Stimulated activated naive CD8-positive, alpha-beta T cell treated with anti-CD3 and anti-CD28 coated beads, Interleukin-15, Interleukin-2, amounts not matched to agents 100 ng/mL and 50 ng/mL, for 24 hours (primary cell): Measurements from ENCODE around the gene PRSS23.

ENCODE experiments used
- H3K27ac Mint-ChIP-seq: one replicate; pipeline ENCODE4 v1.8.0; 2021; ENCODE audit warnings: mild to moderate bottlenecking, mixed read lengths
- H3K27me3 Mint-ChIP-seq: one replicate; pipeline ENCODE4 v1.8.0; 2021; ENCODE audit warnings: mixed read lengths
- H3K36me3 Mint-ChIP-seq: one replicate; pipeline ENCODE4 v1.8.0; 2021; ENCODE audit warnings: low read depth, mixed read lengths
- H3K4me1 Mint-ChIP-seq: one replicate; pipeline ENCODE4 v1.8.0; 2021; ENCODE audit warnings: low read depth, mixed read lengths
- H3K4me3 Mint-ChIP-seq: one replicate; pipeline ENCODE4 v1.8.0; 2021; ENCODE audit warnings: mild to moderate bottlenecking, mixed read lengths
- H3K9me3 Mint-ChIP-seq: one replicate; pipeline ENCODE4 v1.8.0; 2021; ENCODE audit warnings: mixed read lengths

The PRSS23 gene

DNA sequence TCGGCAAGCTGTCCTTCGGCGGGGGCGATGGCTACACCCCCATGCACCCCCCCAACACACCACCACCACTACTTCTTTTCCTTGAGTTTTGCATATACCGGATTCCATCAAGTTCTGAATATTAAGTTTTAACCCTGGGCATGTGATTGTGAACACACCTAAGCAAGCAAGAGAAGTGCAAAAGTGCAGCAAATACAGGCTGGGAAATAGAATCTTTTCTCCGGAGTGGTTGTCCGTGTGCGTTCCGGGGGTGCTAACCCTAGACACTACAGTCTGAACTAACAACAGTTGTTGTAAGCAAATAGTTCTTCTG is 574 bp downstream of the PRSS23 start:
- peak overlapping the region; percentile 78 for H3K4me3 Mint-ChIP-seq
- H3K9me3 Mint-ChIP-seq: no peaks in the 10 kb centered on the region
- H3K36me3 Mint-ChIP-seq: no peaks in the 10 kb centered on the region
- peaks cover 57% of the 10 kb centered on the region for H3K4me1 Mint-ChIP-seq
- no peak overlapping the region for H3K27ac Mint-ChIP-seq
- peaks cover 71% of the 10 kb centered on the region for H3K27me3 Mint-ChIP-seq

DNA sequence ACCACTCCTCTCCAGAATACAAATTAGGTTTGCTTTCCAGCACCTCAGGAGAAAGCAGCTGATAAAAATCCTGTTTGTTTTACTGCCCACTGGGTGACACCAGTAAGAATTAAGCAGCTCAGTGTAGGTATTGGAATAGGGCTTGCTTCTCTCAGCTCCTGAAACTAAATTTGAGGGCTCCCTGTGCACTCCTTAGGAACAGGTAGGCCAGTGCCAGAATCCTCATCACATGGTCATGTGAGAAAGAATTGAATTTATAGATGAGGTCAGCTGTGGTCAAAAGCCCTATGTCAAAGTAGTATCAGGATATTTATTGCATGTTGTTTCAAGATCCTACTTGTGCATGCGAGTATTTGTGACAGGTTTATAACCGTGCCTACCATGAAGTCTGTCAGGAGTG is 1.0 kb downstream of the PRSS23 start:
- Mint-ChIP-seq H3K9me3 (no peaks in the 10 kb centered on the region), H3K27me3 (peaks cover 68% of the 10 kb centered on the region), H3K36me3 (no peaks in the 10 kb centered on the region), H3K4me1 (peaks cover 61% of the 10 kb centered on the region), H3K4me3 (peak overlapping the region; percentile 78), H3K27ac (no peak overlapping the region)

GRCh38 chr11:86802146-86802545 is 1.8 kb downstream of the PRSS23 start:
- no peak overlapping the region for H3K27ac Mint-ChIP-seq
- no peaks in the 10 kb centered on the region for H3K9me3 Mint-ChIP-seq
- peak overlapping the region; percentile 78 for H3K4me3 Mint-ChIP-seq
- H3K4me1 Mint-ChIP-seq: peaks cover 65% of the 10 kb centered on the region
- H3K27me3 Mint-ChIP-seq: peaks cover 65% of the 10 kb centered on the region
- H3K36me3 Mint-ChIP-seq: no peaks in the 10 kb centered on the region

- peak overlapping the region; percentile 30 for H3K4me3 Mint-ChIP-seq
- peak overlapping the region; percentile 50 for H3K27ac Mint-ChIP-seq
- no peaks in the 10 kb centered on the region for H3K9me3 Mint-ChIP-seq
- peaks cover 67% of the 10 kb centered on the region for H3K4me1 Mint-ChIP-seq
- no peaks in the 10 kb centered on the region for H3K36me3 Mint-ChIP-seq
- H3K27me3 Mint-ChIP-seq: peaks cover 63% of the 10 kb centered on the region
Measured at GRCh38 chr11:86802601-86803051, 2.3 kb downstream of the PRSS23 start.

DNA sequence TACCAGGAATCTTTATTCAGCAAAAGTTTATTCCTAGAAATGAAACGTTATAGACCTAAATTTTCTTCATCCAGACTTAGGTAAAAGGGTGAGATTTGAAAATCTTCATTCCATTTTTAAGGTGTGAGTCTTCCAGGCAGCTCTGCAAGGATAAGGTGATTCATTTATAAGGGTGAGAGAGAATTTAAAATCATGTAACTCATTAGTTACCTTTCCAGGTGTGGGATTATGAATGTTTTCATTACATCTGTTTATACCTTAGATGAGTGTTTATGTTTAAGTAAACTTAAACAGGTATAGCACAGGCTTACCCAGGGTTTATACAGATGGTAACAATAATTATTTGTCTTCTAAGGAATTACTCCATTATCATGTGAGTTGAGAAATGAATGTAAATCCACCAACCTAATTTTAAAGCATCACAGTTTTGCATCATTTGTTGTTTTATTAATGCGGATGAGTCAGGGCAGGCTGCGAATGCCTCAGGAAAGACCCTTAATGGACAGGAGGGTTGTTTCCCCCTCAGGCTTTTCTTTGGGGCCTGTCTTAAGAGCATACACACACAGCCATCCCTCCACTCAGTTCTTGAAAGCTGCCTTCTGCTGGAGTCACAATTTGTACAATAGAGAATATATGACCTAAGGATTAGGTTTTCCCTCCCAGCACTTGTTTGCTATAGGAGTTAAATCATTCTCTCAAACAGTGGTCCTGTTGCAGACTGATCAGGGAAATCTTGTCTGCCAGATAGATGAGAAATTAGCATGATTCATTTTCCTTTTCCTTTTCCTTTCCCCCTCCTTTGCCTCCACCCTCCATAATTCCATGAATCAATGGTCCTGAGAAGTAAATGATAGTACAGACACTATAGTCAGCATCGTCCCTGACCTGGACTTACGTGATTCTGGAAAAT is 3.0 kb downstream of the PRSS23 start:
- no peaks in the 10 kb centered on the region for H3K9me3 Mint-ChIP-seq
- H3K27me3 Mint-ChIP-seq: peaks cover 58% of the 10 kb centered on the region
- no peaks in the 10 kb centered on the region for H3K36me3 Mint-ChIP-seq
- no peak overlapping the region for H3K4me3 Mint-ChIP-seq
- H3K4me1 Mint-ChIP-seq: peaks cover 65% of the 10 kb centered on the region
- peak overlapping the region; percentile 50 for H3K27ac Mint-ChIP-seq

DNA sequence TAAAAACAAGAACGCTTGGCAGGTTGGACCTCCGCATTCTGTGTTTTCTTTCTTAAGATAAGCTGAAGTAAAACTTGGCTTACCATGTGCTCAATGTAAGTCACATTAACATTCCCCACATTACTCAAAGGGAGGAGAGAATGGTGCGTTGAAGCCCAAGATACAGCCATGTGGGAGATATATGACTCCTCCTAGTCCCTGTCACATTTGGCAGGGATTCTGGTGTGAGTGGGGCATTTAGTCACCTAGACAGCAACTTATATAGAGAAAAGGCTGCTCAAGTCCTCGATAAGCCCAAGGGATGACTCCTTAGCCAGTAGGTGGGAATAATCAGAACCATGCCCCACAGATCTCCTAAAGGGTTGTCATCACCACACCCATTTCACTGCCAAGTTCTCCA is 4.6 kb downstream of the PRSS23 start:
- H3K9me3 Mint-ChIP-seq: no peaks in the 10 kb centered on the region
- H3K27me3 Mint-ChIP-seq: peaks cover 52% of the 10 kb centered on the region
- H3K27ac Mint-ChIP-seq: no peak overlapping the region
- H3K4me3 Mint-ChIP-seq: no peak overlapping the region
- peaks cover 60% of the 10 kb centered on the region for H3K4me1 Mint-ChIP-seq
- H3K36me3 Mint-ChIP-seq: no peaks in the 10 kb centered on the region

DNA sequence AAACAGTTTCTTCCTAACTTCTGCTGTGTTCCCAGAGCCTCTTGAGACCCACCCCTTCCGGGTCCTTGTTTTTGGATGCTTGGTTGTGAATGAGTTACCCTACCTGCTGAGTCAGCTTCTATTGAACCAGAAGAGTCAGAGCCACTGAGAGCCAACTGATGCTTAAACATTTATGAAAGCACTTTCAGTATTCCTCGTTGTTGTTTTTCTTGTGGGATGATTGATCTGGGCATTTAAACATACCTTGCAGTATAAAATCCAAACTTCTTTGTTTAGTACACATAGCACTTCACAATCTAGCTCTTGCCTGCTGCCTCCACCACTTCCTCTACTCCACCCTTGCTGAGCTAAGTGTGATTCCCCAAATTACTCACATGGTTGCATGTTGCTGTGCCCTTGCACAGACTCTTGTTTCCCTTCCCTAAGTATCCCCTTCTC is 5.5 kb downstream of the PRSS23 start:
- Mint-ChIP-seq H3K4me1 (peaks cover 58% of the 10 kb centered on the region), H3K27me3 (peaks cover 55% of the 10 kb centered on the region), H3K4me3 (peak overlapping the region; percentile 28), H3K36me3 (no peaks in the 10 kb centered on the region), H3K27ac (peak overlapping the region; percentile 42), H3K9me3 (no peaks in the 10 kb centered on the region)

GRCh38 chr11:86806903-86807302 is 6.6 kb downstream of the PRSS23 start:
- Mint-ChIP-seq H3K4me1 (peaks cover 47% of the 10 kb centered on the region), H3K27ac (no peak overlapping the region), H3K4me3 (no peak overlapping the region), H3K9me3 (no peaks in the 10 kb centered on the region), H3K27me3 (peaks cover 50% of the 10 kb centered on the region), H3K36me3 (no peaks in the 10 kb centered on the region)

DNA sequence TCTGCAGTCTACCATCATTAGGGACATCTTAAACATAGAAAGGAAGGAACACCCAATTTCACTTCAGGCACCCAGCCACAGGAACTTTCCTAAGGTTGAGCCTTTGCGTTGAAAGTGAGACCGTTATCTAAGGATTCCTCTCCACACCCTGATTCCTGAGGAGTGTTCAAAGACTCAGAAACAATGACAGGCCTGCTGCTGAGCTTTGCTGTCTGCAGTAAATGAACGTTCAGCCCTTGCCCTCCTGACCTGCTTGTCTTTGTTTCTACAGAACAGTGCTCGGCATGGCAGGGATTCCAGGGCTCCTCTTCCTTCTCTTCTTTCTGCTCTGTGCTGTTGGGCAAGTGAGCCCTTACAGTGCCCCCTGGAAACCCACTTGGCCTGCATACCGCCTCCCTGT is 7.0 kb downstream of the PRSS23 start:
- Mint-ChIP-seq H3K27me3 (peaks cover 49% of the 10 kb centered on the region), H3K36me3 (no peaks in the 10 kb centered on the region), H3K4me3 (no peak overlapping the region), H3K9me3 (no peaks in the 10 kb centered on the region), H3K4me1 (peaks cover 43% of the 10 kb centered on the region), H3K27ac (no peak overlapping the region)

DNA sequence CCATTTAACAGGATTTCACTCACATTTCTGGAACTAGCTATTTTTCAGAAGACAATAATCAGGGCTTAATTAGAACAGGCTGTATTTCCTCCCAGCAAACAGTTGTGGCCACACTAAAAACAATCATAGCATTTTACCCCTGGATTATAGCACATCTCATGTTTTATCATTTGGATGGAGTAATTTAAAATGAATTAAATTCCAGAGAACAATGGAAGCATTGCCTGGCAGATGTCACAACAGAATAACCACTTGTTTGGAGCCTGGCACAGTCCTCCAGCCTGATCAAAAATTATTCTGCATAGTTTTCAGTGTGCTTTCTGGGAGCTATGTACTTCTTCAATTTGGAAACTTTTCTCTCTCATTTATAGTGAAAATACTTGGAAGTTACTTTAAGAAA is 9.2 kb downstream of the PRSS23 start:
- peaks cover 44% of the 10 kb centered on the region for H3K27me3 Mint-ChIP-seq
- H3K9me3 Mint-ChIP-seq: no peaks in the 10 kb centered on the region
- H3K4me3 Mint-ChIP-seq: no peak overlapping the region
- peaks cover 24% of the 10 kb centered on the region for H3K4me1 Mint-ChIP-seq
- H3K36me3 Mint-ChIP-seq: no peaks in the 10 kb centered on the region
- no peak overlapping the region for H3K27ac Mint-ChIP-seq

DNA sequence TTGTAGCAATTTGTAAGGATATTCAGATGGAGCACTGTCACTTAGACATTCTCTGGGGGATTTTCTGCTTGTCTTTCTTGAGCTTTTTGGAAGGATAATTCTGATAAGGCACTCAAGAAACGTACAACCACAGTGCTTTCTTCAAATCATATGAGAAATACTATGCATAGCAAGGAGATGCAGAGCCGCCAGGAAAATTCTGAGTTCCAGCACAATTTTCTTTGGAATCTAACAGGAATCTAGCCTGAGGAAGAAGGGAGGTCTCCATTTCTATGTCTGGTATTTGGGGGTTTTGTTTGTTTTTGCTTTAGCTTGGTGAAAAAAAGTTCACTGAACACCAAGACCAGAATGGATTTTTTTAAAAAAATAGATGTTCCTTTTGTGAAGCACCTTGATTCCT is 9.9 kb downstream of the PRSS23 start:
- H3K27me3 Mint-ChIP-seq: peaks cover 42% of the 10 kb centered on the region
- no peaks in the 10 kb centered on the region for H3K36me3 Mint-ChIP-seq
- H3K27ac Mint-ChIP-seq: no peak overlapping the region
- no peak overlapping the region for H3K4me3 Mint-ChIP-seq
- peaks cover 17% of the 10 kb centered on the region for H3K4me1 Mint-ChIP-seq
- no peaks in the 10 kb centered on the region for H3K9me3 Mint-ChIP-seq

DNA sequence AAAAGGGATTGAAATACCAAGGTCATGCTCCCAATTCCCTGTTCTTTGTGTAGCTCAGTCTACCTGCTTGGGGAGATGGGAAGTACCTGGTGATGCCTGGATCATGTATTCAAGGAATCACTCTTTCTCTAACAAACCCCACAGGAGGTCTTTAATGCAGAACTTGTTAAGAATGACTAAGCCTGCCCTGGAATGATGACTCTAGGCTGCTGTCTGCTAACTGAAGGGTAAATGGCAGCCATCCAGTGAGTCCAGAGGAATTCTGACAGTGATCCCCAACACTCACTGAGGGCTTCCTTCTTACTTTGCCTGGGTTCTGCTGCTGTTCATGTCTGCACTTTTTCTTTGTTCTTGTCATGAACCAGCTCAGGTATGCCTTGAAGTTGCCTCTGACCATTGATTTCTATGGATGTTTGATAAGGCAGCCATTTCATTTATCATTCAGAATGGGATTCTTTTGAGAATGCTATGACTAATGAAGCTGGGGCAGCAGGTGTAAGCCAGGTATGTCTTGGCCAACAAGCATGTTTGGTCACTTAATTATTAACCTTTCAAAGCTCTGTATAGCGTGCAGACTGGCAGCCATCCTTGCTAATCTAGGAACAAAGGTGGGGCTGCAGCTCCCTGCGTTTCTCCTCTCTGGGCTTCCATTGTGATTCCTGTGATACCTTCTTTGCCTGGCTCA is 11.4 kb downstream of the PRSS23 start:
- no peaks in the 10 kb centered on the region for H3K9me3 Mint-ChIP-seq
- H3K36me3 Mint-ChIP-seq: no peaks in the 10 kb centered on the region
- no peak overlapping the region for H3K4me3 Mint-ChIP-seq
- H3K27ac Mint-ChIP-seq: no peak overlapping the region
- peaks cover 3% of the 10 kb centered on the region for H3K4me1 Mint-ChIP-seq
- H3K27me3 Mint-ChIP-seq: peaks cover 56% of the 10 kb centered on the region

- peaks cover 3% of the 10 kb centered on the region for H3K4me1 Mint-ChIP-seq
- H3K4me3 Mint-ChIP-seq: no peak overlapping the region
- H3K27ac Mint-ChIP-seq: no peak overlapping the region
- H3K36me3 Mint-ChIP-seq: no peaks in the 10 kb centered on the region
- H3K27me3 Mint-ChIP-seq: peaks cover 56% of the 10 kb centered on the region
- H3K9me3 Mint-ChIP-seq: no peaks in the 10 kb centered on the region
Measured at GRCh38 chr11:86812322-86812670, 12.0 kb downstream of the PRSS23 start.

DNA sequence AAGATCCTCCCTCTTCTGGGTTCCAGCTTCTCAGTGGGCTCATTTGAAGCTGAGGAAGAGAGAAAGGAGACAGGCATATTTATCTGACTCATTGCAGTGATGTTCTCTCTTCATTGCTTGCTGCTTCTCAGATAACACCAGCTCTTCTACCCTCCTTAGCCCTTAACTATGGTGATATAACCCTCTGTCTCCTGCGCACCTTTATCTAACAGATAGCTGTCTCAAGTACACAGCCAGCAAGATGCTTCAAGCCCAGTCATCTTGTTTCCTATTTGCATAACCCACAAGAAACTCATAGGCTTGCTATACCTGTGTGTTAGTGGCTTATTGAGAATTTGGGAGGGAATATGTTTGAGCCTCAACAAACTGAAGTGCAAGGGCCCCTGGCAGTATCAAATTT is 12.6 kb downstream of the PRSS23 start:
- H3K36me3 Mint-ChIP-seq: no peaks in the 10 kb centered on the region
- H3K4me3 Mint-ChIP-seq: no peak overlapping the region
- H3K27me3 Mint-ChIP-seq: peaks cover 63% of the 10 kb centered on the region
- no peaks in the 10 kb centered on the region for H3K9me3 Mint-ChIP-seq
- no peaks in the 10 kb centered on the region for H3K4me1 Mint-ChIP-seq
- H3K27ac Mint-ChIP-seq: no peak overlapping the region

DNA sequence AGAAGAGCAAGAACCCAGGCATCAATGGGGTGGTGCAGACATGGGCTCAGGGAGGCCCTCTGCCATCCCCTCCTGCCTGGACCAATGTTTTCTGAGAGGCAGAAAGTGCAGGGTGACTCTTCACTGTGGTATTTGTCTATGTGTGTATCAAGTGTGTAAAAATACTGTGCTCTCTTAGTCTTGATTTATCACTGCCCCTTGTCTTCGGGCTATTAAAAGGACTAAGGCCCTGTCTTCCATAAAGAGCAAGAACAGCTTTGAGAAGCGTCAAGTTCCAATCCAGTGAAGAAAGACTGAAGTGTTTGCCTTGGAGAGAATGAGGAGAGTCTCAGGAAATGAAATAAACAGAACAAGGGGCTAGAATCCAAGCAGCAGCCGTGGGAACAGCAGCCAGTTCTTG is 14.4 kb downstream of the PRSS23 start:
- Mint-ChIP-seq H3K4me3 (no peak overlapping the region), H3K27me3 (peaks cover 60% of the 10 kb centered on the region), H3K4me1 (no peaks in the 10 kb centered on the region), H3K36me3 (no peaks in the 10 kb centered on the region), H3K27ac (no peak overlapping the region), H3K9me3 (no peaks in the 10 kb centered on the region)
